HG03575 (cell line): ENCODE data around the gene SBNO2.

ENCODE experiments used
- ATAC-seq: cut with Tn5 transposase; IDR thresholded peaks from one replicate; pipeline ENCODE4 v1.9.1; 2021; ENCODE audit not compliant: unreplicated experiment, insufficient number of reproducible peaks, low FRiP score; ENCODE audit errors: extremely low read depth

Gene SBNO2

GRCh38 chr19:1070931-1071791 lies 102.9 kb downstream of the SBNO2 start:
- no peak for ATAC-seq

GRCh38 chr19:1070576-1070930 lies 103.5 kb downstream of the SBNO2 start:
- ATAC-seq: no peak

DNA sequence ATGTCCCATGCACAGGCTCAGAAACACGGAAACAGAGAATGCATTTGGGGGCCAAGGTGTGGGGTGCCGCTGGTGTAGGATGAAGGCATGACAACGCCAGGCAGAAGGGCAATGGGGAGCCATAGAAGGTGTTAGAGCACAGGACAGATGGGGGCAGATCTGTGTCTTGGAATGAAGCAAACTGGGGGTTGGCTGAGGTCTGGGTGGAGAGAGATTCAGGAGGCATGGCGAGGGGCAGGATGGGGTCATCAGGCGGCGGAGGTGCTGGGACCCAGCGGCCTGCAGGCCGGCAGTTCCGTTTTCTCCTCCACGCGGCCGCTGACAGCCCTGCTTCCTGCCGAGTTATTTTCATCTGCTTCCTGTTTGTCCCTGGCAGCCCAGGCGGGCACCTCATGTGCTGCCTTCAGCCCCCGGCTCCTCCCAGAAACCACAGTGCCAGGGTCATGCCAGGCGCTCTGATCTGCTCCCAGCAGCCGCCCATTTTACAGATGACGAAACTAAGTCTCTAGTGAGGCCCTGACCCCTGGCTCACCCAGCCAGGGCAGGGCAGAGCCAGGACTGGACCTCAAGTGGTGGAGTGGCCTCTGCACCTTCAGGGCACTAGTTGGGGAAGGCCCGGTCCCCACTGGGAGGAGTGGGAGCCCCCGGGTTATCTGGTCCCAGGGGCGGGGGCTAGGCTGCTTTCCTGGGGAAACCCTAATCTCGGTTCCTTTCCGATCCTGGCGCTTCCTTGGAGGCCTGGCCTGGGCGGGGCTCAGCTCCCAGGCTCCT lies 104.9 kb downstream of the SBNO2 start:
- ATAC-seq: no peak

- no peak for ATAC-seq
These were observed 105.8 kb downstream of the SBNO2 start for GRCh38 chr19:1068009-1069001.

- no peak for ATAC-seq
These were observed 106.6 kb downstream of the SBNO2 start for GRCh38 chr19:1067341-1067957.

- ATAC-seq: no peak
These were observed 107.2 kb downstream of the SBNO2 start, which contains the start of gene ARHGAP45 for GRCh38 chr19:1066748-1067340. Gene ARHGAP45, plus strand, starts transcription at chr19:1067167. Its CDS starts 239 bp downstream, at chr19:1067406.

- no peak for ATAC-seq
These were observed 107.8 kb downstream of the SBNO2 start for GRCh38 chr19:1066251-1066747.

- ATAC-seq: no peak
These were observed 108.4 kb downstream of the SBNO2 start for GRCh38 chr19:1065606-1066109.

- no peak for ATAC-seq
These were observed 109.1 kb downstream of the SBNO2 start for GRCh38 chr19:1064661-1065605.

- ATAC-seq: no peak
These were observed 110.0 kb downstream of the SBNO2 start for GRCh38 chr19:1063909-1064660.

GRCh38 chr19:1063030-1063908 lies 110.8 kb downstream of the SBNO2 start:
- ATAC-seq: no peak

DNA sequence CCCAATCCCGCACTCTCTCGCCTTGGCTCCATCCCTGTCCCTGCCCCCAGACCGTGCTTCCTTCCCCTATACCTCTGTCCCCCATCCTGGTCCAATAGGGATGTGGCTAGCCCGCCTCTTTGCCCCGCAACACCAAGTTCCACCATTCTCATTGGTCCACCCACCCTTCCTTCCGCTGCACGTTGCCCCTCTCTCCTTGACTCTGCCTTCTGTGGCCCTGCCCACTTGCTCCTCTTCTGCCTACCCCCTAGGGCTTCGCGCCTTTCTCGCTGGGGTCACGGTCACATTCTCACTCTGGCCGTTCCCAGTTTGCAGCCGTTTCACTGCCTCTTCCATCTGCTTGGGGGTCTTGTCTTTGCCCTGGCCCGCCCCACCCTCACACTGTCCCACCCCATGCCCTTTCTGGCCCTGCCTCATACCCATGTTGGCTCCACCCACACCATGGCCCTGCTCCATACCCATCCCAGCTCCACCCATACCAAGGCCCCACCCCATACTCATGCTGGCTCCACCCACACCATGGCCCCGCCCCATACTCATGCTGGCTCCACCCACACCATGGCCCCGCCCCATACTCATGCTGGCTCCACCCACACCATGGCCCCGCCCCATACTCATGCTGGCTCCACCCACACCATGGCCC lies 111.6 kb downstream of the SBNO2 start:
- ATAC-seq: no peak

- no peak for ATAC-seq
These were observed 112.1 kb downstream of the SBNO2 start for GRCh38 chr19:1061987-1062386.

DNA sequence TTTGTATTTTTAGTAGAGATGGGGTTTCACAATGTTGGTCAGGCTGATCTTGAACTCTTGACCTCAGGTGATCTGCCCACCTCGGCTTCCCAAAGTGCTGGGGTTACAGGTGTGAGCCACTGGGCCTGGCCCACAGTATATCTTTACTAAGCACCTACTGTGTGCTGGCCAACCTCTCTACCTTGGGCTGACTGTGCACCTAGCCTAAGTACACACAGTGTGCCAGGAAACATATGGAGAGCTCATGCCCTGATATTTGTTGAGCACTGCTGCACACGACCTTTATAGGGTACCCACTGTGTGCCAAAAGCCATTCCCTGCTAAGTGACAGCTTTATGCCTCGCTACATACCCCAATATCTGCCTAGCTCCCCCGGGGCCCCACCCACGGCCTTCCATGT lies 113.4 kb downstream of the SBNO2 start:
- no peak for ATAC-seq

DNA sequence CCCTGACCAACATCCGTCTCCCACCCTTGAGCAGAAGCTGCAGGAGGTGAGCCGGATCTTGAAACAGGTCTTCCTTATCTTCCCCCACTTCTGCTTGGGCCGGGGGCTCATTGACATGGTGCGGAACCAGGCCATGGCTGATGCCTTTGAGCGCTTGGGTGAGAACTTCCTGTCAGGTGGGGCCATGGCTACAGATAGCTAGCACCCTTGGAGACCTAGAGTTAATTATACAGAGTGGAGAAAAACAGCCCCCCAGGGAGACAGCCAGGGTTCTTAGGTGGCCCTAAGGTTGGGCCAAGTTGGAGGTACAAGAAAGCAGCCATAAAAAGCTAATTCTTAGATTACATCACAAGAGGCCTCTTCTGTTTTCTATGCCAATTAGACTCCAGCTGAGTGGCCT lies 116.0 kb downstream of the SBNO2 start:
- no peak for ATAC-seq
